GM12892 (cell line): ENCODE measurements around the gene AGBL3.

Experiments used
- DNase-seq: peaks from one replicate; pipeline ENCODE4 v3.0.0; 2011; ENCODE audit not compliant: insufficient read length
- FAIRE-seq: peaks from 2 replicates; lab custom pipeline; 2011; peaks lifted over from hg19 to GRCh38; lab: Jason Lieb, UNC
- POLR2A ChIP-seq: IDR thresholded peaks from 2 replicates; pipeline ENCODE4 v1.6.1; 2011; ENCODE audit warnings: low read depth, low read length, control low read depth
- POLR2AphosphoS5 ChIP-seq: IDR thresholded peaks from 2 replicates; pipeline ENCODE4 v1.6.1; 2011; ENCODE audit warnings: low read depth, low read length, control low read depth
- TAF1 ChIP-seq: IDR thresholded peaks from 2 replicates; pipeline ENCODE4 v1.6.1; 2011; ENCODE audit warnings: low read depth, mild to moderate bottlenecking, control low read depth, low read length, borderline replicate concordance

Gene AGBL3

DNA sequence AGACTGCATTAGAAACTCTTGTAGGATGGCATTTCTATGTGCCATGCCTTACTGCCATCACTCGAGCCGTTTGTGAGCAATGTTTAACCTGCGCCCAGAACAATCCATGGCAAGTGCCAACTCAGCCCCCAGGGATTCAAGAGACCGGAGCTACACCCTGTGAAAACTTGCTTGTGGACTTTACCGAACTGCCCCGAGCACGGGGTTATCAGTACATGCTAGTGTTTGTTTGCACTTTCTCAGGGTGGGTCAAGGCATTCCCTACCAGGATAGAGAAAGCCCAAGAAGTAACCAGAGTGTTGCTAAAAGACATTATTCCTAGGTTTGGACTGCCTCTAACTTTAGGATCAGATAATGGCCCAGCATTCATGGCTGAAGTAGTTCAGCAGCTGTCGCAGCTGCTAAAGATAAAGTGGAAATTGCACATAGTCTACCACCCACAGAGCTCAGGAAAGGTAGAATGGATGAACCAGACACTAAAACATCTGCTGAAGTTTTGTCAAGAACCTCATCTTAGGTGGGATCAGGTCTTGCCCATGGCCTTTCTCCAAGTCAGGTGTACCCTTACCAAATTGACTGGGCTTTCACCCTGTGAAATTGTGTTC, 193.1 kb downstream of the AGBL3 start:
- TF ChIP-seq POLR2AphosphoS5 (no peak), POLR2A (no peak), TAF1 (no peak)
- FAIRE-seq: no peak
- no peak for DNase-seq

DNA sequence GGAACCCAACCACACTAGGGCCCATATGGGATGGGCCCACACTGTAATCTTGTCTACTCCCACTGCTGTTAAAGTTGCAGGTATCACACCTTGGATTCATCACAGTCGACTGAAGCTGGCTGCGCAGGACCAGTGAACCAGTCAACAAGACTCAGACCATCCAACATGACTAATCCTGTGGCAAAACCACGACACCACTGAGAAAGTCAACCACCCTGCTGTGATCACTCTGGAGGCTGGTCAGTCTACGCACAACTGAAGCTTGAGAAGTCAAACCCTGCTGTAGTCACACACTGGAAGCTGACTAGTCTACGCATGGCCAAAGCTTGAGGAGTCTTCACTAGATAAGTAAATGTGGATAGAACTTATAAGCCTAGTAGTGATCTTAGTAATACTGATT, 193.8 kb downstream of the AGBL3 start:
- no peak for TF ChIP-seq POLR2A
- DNase-seq (no peak), FAIRE-seq (no peak)

GRCh38 chr7:135181261-135181928, 195.1 kb downstream of the AGBL3 start:
- FAIRE-seq: no peak
- TF ChIP-seq POLR2A: no peak
- no peak for TF ChIP-seq TAF1
- no peak for TF ChIP-seq POLR2AphosphoS5
- no peak for DNase-seq

GRCh38 chr7:135181929-135182678, 195.8 kb downstream of the AGBL3 start:
- FAIRE-seq (no peak), DNase-seq (no peak)
- TF ChIP-seq TAF1 (no peak), POLR2AphosphoS5 (no peak), POLR2A (no peak; the same call in 1 of the 2 replicates)

DNA sequence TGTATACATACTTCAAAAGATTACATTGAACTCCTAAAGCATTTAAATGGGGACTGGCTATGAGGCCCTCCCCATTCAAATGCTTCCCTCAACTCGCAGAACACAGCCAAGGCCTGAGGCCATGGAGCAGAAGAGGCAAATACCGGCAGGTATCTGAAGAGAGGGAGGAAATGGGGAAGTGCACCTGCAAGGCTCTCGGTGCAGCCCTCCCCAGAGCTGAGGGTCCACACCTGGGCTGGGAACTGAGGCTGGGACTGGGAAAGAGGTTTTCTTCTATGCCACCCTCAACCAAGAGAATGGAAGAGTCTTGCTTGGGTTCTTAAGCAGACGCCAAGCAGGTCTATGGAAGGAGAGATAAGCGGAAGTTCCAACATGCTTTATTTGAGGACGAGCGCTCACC, 197.2 kb downstream of the AGBL3 start:
- no peak for TF ChIP-seq POLR2AphosphoS5
- TF ChIP-seq TAF1: no peak
- TF ChIP-seq POLR2A: no peak
- FAIRE-seq (no peak), DNase-seq (no peak)

GRCh38 chr7:135184254-135184841, 198.0 kb downstream of the AGBL3 start:
- TF ChIP-seq TAF1: no peak
- TF ChIP-seq POLR2AphosphoS5: no peak; the same call in 1 of the 2 replicates
- TF ChIP-seq POLR2A: no peak; the same call in 1 of the 2 replicates
- FAIRE-seq (no peak), DNase-seq (no peak)
